Mesothelial cell of epicardium (in vitro differentiated cells): Measurements from ENCODE around the gene MARCHF3. TPM values are rescaled to one million over a fixed set of nuclear protein-coding genes. Genes with fewer than 3 reads are reported as not detected.
"Not testable (repeated sequence)": the region's sequence is repeated elsewhere in the genome, so short reads cannot be mapped to it uniquely, and the experiment has no call there.

Source experiments
- DNase-seq, 2 experiments: peaks; one replicate each; pipeline ENCODE4 v3.0.0; 2021; ENCODE audit warnings: low spot score in 2 of 2; ENCODE audit not compliant: unreplicated experiment in 2 of 2
- H3K27ac Mint-ChIP-seq: 2 replicates; pipeline ENCODE4 v1.8.0; 2021; ENCODE audit warnings: mixed read lengths
- H3K27me3 Mint-ChIP-seq: 2 replicates; pipeline ENCODE4 v1.8.0; 2021; ENCODE audit warnings: low read depth, mixed read lengths
- H3K36me3 Mint-ChIP-seq: 2 replicates; pipeline ENCODE4 v1.8.0; 2021; ENCODE audit warnings: mixed read lengths
- H3K4me1 Mint-ChIP-seq: 2 replicates; pipeline ENCODE4 v1.8.0; 2021; ENCODE audit warnings: mixed read lengths
- H3K4me3 Mint-ChIP-seq: 2 replicates; pipeline ENCODE4 v1.8.0; 2021; ENCODE audit warnings: mild to moderate bottlenecking, moderate library complexity, mixed read lengths
- H3K9me3 Mint-ChIP-seq: 2 replicates; pipeline ENCODE4 v1.8.0; 2021; ENCODE audit warnings: mixed read lengths
- CTCF ChIP-seq: fragments of 200-600 bp; sonication (generic); IDR thresholded peaks from one replicate; pipeline ENCODE4 v1.5.0; 2021; ENCODE audit warnings: antibody characterized with exemption; ENCODE audit not compliant: unreplicated experiment
- total RNA-seq: library from RNA; stranded (reverse); gene quantifications from 3 replicates; pipeline ENCODE4 v1.2.1, GENCODE V29; 2021

The MARCHF3 gene
- total RNA-seq, 1 donor from 2014 or later, result 9.4 TPM

GRCh38 chr5:126911986-126912385 lies 118.4 kb downstream of the MARCHF3 start:
- TF ChIP-seq CTCF, result no peak
- H3K27ac Mint-ChIP-seq, result no peak overlapping the region
- peaks cover 23% of the 10 kb centered on the region for H3K36me3 Mint-ChIP-seq
- peaks cover 10% of the 10 kb centered on the region for H3K4me1 Mint-ChIP-seq
- peaks cover 24% of the 10 kb centered on the region for H3K9me3 Mint-ChIP-seq
- H3K27me3 Mint-ChIP-seq, result no peaks in the 10 kb centered on the region
- DNase-seq, result no peak
- H3K4me3 Mint-ChIP-seq, result no peak overlapping the region

- TF ChIP-seq CTCF, result no peak
- no peak overlapping the region for H3K4me3 Mint-ChIP-seq
- H3K4me1 Mint-ChIP-seq, result peaks cover 10% of the 10 kb centered on the region
- peaks cover 23% of the 10 kb centered on the region for H3K36me3 Mint-ChIP-seq
- DNase-seq, result no peak
- no peaks in the 10 kb centered on the region for H3K27me3 Mint-ChIP-seq
- no peak overlapping the region for H3K27ac Mint-ChIP-seq
- peaks cover 27% of the 10 kb centered on the region for H3K9me3 Mint-ChIP-seq
Observed at GRCh38 chr5:126909856-126910255, 120.5 kb downstream of the MARCHF3 start.

- not testable (repeated sequence) for H3K27ac Mint-ChIP-seq, H3K4me3 Mint-ChIP-seq, H3K27me3 Mint-ChIP-seq, DNase-seq, H3K36me3 Mint-ChIP-seq, H3K4me1 Mint-ChIP-seq
- H3K9me3 Mint-ChIP-seq, result peaks cover 10% of the 10 kb centered on the region
Observed at GRCh38 chr5:126904407-126904806, 126.0 kb downstream of the MARCHF3 start.

GRCh38 chr5:126900796-126901195 lies 129.6 kb downstream of the MARCHF3 start:
- peaks cover 10% of the 10 kb centered on the region for H3K4me1 Mint-ChIP-seq
- H3K4me3 Mint-ChIP-seq, result no peak overlapping the region
- no peaks in the 10 kb centered on the region for H3K9me3 Mint-ChIP-seq
- no peak for DNase-seq
- H3K36me3 Mint-ChIP-seq, result peaks cover 1% of the 10 kb centered on the region
- H3K27me3 Mint-ChIP-seq, result no peaks in the 10 kb centered on the region
- no peak for TF ChIP-seq CTCF
- H3K27ac Mint-ChIP-seq, result no peak overlapping the region

- H3K27me3 Mint-ChIP-seq, result no peaks in the 10 kb centered on the region
- no peak for TF ChIP-seq CTCF
- no peak overlapping the region for H3K27ac Mint-ChIP-seq
- H3K4me3 Mint-ChIP-seq, result no peak overlapping the region
- no peak for DNase-seq
- H3K4me1 Mint-ChIP-seq, result peaks cover 10% of the 10 kb centered on the region
- no peaks in the 10 kb centered on the region for H3K9me3 Mint-ChIP-seq
- peaks cover 3% of the 10 kb centered on the region for H3K36me3 Mint-ChIP-seq
Observed at GRCh38 chr5:126899476-126899875, 130.9 kb downstream of the MARCHF3 start.

- H3K4me3 Mint-ChIP-seq, result no peak overlapping the region
- no peak for DNase-seq
- no peak overlapping the region for H3K27ac Mint-ChIP-seq
- peaks cover 10% of the 10 kb centered on the region for H3K4me1 Mint-ChIP-seq
- H3K27me3 Mint-ChIP-seq, result no peaks in the 10 kb centered on the region
- no peak for TF ChIP-seq CTCF
- H3K9me3 Mint-ChIP-seq, result no peaks in the 10 kb centered on the region
- peaks cover 3% of the 10 kb centered on the region for H3K36me3 Mint-ChIP-seq
Observed at GRCh38 chr5:126897851-126898630, 132.3 kb downstream of the MARCHF3 start.
